Fibroblast of skin of left quadriceps (primary cell): ENCODE data around the gene CCNYL1.

Experiments used
- DNase-seq, 2 experiments: peaks; one replicate each; pipeline ENCODE4 v3.0.0-alpha.2; 2013; ENCODE audit warnings: low read depth in 2 of 2

CCNYL1 gene

GRCh38 chr2:207791579-207792243, 80.3 kb downstream of the CCNYL1 start:
- no peak for DNase-seq

- peak in 1 of 2 experiments; percentile 42 for DNase-seq
Observed at GRCh38 chr2:207792244-207792785, 80.9 kb downstream of the CCNYL1 start.

GRCh38 chr2:207796585-207797350, 85.3 kb downstream of the CCNYL1 start:
- no peak for DNase-seq

- DNase-seq, result no peak
Observed at GRCh38 chr2:207801259-207801658, 89.8 kb downstream of the CCNYL1 start.

GRCh38 chr2:207802650-207803049, 91.2 kb downstream of the CCNYL1 start:
- DNase-seq, result no peak
